GM19395 (cell line): ENCODE results near the gene SUPT4H1.
A peak's percentile ranks its signal among the peaks of the same experiment; 100 is the strongest.
"Not testable (repeated sequence)": the region's sequence is repeated elsewhere in the genome, so short reads cannot be mapped to it uniquely, and the experiment has no call there.

Source experiments
- ATAC-seq: cut with Tn5 transposase; IDR thresholded peaks from one replicate; pipeline ENCODE4 v1.9.1; 2021; ENCODE audit warnings: mild to moderate bottlenecking, moderate library complexity; ENCODE audit not compliant: unreplicated experiment

The SUPT4H1 gene

DNA sequence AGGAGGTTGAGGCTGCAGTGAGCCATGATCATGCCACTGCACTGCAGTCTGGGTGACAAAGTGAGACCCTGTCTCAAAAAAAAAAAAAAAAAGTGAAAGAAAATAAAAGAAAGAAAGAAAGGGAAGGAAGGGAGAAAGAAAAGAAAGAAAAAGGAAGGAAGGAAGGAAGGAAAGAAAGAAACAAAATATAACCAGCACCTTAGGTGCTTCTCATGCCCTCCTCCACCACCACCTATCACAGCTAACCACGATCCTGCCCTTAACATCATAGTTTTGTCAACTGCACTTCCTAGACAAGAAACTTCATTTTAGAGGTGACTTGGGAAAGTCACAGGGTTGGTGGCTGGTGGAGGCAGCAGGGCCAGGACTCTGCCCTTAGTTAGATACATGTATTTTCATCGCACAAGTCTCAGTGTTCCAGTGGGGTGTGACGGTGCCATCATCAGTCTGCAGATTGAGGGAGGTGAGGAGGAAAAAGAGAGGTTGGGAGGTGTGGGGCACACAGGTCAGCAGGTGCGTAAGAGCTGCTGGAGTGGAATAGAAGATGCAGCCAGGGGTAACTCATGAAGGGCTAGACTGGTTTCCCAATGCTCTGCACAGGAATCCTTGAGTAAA, 10.0 kb downstream of the SUPT4H1 start:
- ATAC-seq, result no peak

DNA sequence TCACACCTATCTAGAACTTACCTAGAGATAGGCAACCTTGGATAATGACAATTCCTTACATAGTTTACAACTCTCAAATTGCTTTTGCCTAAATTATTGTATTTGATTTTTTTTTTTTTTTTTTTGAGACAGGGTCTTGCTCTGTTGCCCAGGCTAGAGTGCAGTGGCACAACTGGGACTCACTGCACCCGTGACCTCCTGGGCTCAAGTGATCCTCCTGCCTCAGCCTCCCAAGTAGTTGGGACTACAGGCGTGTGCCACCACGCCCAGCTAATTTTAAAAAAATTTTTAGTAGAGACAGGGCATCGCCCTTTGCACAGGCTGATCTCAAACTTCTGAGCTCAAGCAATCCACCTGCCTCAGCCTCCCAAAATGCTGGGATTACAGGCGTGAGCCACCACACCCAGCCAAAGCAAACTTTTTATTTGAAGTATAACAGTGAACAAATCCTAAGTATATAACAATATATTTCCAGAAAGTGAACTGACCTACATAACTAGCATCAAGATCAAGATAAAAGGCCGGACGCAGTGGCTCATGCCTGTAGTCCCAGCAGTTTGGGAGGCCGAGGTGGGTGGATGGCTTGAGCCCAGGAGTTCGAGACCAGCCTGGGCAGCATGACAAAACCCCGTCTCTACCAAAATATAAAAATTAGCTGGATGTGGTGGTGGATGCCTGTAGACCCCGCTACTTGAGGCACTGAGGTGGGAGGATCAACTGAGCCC, 10.7 kb downstream of the SUPT4H1 start:
- not testable (repeated sequence) for ATAC-seq

DNA sequence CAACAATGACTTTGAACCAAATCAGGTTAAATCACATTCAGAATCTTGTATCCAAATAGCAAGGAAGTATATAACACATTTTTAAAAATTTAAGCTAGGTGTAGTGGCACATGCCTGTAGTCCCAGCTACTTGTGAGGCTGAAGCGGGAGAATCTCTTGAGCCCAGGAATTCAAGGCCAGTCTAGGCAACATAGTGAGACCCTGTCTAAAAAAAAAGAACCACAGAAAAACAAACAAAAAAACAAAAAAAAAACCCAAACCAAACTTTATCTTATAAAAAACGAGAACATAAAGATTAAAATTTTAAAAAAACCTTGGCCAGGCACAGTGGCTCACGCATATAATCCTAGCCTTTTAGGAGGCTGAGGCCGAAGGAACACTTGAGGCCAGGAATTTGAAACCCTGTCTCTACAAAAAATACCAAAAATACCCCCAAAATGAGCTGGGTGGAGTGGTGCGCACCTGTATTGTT, 11.6 kb downstream of the SUPT4H1 start:
- no peak for ATAC-seq

DNA sequence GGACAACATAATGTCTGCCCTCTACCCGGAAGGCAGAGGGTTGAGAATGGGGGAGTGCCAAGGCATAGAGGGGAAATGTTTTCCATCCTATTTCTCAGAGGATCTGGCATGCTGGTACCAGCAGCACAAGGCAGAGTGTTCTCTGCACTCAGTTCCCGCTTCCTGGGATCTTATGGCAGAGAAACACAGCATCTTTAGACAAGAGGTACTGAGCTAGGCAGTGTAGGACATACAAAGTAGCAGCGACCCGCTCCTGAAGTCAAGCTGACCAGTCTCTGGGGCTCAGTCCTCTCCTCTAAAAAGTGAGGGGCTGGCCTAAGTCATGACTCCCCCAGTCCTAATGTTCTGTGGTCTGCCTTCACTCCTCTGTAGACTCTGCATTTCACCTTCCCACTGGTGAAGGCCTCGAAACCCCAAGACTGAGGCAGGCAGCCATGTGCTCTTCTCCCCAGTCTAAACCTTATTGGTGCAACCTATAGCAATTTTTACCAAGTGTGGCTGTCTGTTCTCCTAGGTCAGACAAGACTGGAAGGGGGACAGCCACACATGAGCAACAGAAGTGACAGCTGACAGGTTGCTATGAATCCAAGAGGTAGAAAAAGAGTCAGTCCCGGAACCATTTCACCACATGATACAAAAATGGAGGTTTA, 12.1 kb downstream of the SUPT4H1 start:
- no peak for ATAC-seq

DNA sequence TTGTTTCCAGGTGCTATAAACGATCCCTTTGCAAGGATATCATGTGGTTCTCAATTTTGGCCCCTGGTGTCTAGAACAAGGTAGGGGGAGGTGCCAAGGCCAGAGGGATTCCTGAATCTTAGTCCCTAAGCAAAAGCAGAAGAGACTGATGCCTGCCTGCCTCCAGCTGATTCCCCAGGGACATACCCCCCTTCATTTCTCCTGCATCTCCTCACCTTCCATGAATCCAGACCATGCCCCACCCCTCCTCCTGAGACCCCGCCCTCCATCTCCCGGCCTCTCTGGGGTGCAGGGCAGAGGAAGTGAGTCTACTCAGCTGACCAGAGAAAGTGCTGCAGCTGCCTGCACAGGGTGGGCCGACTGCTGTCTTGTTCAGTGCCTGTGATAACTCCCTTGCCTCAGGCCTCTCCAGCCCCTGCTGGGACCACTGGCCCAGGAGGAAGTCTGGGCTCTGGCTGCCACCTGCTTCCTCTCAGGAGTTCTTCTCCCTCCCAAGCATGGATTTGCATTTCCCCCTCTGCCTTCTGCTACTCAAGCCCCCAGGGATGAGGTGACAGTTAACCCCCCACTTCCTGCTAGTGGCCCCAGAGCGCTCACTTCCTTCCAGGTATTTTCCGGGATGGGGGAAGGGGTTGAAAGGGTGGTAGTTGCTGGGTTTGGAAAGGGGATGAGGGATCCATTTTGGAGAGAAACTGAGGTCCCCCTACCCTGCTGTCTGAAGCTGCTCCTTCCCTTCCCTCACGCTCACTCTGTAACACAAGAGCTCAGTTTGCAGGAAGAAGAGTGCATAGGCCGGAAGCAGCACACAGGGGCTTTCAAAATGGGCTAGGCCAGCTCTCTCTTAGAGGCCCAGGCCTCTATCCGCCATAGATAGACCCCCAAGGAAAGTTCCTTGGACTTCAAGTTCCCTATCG, 12.9 kb downstream of the SUPT4H1 start:
- ATAC-seq, result peak; percentile 29

DNA sequence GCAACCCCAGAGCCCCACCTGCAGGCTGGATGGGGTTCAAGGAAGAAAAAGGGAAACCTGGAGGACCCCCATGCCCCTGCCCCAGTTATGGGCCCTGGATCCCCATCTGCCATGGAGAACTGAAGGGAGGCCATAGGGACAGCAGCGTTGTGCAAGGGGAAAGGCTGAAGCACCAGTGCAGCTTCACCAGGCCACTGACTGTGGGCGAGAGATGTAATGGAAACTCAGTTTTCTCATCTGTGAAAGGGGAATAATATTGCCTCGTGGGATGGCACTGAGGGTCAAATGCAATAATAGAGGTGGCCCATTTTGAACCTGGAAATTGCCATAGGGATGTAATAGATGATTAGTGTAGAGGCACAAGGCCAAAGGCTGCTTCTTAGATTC, 13.6 kb downstream of the SUPT4H1 start:
- no peak for ATAC-seq

DNA sequence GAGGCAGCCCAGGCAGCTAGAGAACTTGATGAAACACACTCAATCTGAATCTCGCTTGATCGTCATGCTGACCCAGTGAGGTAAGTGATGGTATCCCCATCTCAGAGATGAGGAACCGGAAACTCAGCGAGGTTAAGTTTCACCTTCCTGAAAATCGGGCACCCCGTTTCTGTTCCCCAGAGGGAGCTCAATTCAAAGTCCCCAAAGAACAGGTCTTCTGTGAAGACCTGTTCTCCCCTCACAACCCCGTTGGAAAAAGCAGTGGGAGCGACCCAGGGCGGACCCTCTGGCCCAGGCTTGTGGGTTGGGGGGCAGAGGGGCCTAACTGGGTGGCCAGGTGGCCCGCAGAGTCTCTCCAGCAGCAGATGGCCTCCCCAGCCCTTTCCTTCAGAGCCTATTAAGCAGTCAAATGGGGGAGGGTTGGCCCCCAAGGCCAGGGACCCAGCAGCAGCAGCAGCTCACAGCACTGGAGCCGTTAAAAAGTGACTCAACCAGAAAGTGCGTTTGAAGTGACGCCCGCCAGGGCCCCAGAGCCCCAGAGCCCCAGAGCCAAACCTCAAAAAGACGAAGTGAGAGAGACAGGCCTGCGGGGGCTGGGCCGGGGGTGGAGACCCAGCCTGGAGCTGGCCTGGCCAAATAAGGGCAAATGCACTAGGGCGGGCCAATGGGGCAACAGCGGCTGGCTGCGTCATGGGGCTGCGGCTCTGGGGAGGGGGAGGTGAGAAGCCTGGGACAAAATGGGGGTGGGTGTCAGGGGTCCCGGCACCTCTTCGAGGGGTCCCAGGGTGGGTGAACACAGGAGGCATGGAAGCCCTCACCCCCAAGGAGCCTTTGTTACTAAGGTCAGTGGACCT, 14.2 kb downstream of the SUPT4H1 start:
- ATAC-seq, result peak; percentile 57

DNA sequence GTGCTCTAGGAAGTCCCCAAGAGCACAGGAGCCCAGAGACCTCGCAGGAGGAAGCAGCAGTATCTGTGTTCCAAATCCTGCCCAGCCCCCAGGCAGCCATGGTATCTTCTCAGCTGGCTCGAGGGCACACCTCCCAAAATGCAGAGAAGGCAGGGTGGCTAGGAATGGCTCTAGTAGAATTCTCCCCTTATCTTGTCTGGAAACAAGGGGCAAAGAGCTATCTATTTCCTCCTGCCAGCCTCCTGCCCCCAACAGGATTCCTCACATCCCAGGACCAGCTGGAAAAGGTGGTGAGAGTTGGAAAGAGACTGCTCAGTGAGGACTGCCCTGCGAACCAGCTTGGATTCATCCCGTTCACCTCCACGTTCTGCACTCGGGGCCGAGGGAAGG, 14.8 kb downstream of the SUPT4H1 start:
- no peak for ATAC-seq

DNA sequence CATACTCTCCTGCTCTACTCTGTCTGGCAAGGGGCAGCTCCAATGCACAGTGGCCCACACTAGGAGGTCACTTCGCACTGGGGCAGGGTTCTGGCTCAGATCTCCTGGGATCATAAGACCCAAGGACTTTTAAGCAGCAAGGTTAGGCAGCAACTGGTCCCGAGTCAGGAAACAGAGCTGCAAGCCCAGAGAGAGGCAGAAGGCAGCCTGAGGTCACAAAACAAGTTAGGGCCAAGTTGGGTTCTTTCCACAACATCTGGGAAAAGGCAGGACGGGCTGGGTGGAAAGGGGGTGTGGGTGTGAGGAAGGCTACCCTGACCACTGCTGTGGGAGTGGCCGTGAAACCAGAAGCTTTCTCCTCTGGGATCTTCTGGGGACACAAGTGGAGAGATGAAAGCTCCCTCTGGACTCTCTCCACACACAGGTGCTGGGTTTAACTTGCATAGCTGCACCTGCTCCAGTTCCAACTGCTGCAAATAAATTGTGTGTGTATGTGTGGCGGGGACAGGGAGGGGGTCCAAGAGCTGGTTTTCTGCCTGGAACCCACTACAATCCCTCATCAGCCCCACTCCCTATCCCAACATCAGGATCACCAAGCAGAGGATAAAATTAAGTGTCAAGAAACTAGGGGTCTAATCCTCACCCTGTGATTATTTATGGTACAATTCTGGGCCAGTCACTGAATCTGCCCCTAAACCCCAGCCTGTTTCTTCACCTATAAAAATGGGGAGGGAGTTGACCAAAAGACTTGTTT, 15.4 kb downstream of the SUPT4H1 start:
- no peak for ATAC-seq

DNA sequence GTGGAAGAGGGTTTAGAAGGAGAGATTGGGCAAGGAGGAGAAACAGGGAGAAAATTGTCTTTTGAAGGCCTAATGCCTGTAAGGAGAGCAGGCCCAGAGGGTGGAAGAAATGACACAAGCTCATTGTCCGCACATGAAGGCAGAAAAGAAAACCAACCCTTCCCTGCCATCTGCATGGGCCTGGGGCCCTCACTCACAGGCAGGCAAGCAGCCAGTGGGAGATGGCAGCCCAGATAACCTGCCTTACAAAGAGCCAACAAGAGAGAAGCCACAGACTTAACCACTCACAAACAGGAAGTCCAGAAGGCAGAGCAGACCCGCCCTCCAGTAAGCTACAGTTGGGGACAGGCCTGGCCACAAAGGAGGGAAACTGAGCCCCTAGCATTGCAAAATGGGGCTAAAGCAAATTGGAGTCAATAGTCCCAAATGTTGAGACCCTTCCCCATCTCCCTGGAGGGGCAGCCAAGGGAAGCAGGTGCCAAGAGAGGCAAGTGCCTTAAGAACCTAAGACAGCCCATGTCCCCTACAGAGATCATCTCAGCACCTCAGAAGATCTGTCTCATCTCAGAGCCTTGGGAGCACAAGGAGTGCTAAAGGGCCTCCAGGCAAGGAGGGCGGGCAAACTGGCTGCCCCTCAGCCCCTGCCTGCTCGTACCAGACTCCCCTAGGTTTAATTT, 16.1 kb downstream of the SUPT4H1 start:
- no peak for ATAC-seq

DNA sequence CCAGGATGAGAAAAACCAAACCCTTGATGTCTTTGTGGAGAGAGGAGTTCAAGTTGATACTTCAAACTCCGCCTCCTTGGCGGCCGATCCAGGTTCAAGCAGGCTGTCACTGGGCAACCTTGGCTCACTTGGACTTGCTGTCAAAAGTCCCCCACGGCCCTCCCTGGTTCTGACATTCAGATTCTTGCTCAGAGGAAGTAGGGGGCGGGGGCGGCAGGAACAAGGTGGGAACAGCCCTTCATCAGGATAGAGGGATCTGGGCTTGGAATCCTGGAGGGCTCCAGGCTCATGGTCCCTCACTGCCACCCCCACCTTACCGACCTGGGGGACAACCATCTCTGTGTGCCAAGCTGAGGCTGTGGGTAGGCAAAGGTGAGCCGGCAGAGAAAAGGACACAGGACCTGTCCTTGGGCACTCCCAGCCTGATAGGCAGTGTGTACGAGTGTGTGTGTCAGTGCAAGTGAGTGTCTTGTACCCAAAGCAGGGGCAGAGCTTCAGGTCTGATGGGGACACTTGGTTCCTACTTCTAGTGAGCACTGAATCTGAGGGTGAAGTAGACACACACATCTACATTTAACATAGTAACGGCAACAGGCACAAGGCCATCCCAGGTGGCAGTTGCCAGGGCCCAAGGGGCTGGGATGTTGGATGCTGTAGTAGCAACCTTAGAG, 16.8 kb downstream of the SUPT4H1 start:
- ATAC-seq, result no peak

DNA sequence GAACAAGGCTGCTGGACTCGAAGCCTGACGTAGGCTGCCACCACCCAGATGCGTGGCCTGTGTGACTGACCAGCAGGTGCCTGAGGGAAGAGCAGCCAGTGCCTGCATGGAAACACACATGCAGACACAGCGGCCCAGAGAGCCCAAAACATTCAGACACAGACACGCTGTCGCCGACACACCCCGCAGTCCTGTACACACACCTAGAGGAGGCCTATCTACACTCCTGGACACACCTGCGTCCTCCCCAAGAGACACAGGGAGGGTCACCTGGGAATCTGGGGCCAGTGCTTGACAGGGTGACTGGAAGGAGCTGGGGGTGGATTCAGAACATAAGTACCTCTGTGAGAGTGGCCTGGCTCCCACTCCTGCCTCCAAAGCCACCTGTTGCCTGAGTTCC, 17.3 kb downstream of the SUPT4H1 start:
- no peak for ATAC-seq

DNA sequence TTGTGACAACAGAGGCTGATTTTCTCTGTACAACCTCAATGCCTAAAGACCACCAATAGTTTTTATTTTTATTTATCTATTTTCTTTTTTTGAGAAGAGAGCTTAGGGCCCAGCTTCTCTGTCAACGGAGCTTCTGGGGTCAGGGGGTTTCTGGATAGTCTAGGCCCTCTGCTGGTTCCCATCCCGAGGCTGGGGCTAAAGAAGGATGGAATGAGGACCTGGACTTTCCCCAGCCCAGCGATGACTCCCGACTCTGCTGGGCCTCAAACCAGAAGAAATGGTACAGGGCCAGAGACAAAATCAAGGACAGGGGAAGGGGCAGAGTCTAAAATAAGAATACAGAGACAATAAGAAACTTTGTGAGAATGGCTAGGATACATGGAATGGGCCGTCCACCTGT, 17.7 kb downstream of the SUPT4H1 start:
- ATAC-seq, result no peak

DNA sequence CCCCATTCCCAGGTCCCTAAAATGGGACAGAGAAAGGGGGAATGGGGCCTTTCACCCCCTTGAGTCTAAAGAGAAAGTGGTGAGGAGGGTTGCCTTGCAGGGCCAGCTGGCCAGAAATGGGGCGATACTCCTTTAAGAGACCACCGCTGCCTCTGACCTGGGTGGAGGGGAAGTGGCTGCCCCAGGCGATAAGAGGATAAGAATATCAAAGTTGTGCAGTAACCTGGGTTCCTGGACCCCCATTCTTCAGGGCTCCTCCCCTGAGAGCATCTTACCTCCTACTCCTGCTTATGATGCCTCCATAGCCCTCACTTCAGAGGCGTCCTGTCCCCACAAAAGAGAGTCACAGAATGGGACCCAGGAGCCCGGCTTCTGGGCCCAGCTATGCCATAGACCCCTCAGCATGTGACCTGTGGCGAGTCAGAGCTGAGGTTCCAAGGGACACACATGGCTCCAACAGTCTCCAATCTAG, 18.2 kb downstream of the SUPT4H1 start:
- no peak for ATAC-seq

DNA sequence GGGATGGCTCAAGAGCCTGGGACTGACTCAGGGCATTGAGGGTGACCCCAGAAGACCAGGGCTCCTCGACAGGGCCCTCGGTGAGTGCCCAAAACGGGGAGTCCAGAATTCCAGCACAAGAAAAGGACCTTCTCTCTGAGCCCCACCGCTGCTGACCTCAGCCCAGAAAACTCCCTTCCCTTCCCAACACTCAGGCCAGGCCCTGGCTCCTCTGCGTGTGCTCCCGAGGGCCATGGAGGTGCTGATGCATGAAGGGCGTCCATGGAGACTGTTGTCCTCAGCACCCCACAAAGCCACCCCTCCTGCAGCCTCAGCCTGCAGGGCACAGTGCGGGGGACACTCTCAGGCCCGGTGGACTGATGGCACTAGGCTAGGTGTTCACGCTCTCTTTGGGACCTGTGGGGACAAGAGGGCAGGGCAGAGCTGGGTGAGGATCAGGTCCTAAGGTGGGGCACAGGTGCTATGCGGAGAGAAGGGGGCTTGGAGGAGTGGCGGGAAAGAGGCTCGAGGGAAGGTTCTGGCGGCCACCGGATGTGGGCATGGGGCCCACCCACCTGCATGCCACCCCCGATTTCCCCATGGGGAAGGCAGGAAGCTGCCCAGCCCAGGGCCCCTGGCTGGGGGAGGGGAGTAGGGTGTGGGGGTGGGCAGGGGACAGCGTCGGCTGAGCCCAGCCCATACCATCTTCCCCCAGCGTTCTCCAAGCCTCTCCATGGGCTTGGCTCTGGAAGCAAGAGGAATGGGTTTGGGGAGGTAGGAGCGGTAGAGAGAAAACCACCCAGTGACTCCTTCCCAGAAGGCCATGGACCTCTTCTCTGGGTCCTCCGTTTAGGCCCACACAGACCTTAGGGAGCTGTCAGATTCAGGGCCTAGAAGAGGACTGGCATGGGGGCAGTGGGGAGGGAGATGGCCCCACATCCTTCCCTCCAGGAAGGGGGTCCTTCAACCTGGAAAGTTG, 18.9 kb downstream of the SUPT4H1 start:
- ATAC-seq, result no peak

DNA sequence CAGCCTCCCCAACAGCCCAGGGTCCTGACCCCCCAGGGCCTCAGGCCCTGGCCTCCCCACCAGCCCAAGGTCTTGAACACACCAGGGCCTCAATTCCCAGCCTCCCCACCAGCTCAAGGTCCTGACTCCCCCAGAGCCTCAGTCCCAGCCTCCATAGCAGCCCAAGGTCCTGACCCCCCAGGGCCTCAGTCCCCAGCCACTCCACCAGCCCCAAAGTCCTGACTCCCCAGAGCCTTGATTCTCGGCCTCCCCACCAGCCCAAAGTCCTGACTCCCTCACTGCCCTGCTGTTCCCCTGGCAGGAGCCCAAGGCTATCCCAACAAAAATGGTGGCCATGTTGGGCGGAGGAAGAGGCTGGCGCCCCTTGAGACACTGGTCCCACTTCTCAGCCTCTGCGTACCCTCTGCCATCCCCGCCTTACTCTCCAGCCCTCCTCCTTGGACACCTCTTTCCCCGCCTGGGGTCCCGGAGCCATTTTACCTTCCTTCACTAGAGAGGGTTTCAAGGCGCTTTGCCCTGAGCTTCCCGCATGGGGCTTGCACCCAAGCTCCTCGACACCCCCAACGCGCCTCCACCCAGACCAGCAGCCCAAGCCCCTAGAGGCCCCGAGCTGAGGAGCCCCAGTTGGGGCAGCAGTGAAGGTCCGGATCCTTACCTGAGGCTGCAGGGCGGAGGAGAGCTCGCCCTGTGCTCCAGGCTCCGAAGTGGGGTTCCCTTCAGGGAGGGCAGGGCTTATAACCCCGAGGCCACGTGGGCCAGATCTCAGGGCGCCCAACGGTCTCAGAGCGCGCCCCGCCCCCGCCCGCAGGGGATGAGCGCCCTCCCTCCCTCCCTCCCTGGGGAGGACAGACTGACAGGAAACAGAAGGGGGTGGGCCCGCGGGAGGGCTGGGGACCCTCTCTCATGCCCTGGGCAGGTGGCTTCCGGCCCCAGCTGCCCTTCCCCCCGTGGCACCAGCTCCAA, 19.9 kb downstream of the SUPT4H1 start:
- no peak for ATAC-seq
